HUES64 (cell line): ENCODE measurements around the gene POLR2M.
A peak's percentile ranks its signal among the peaks of the same experiment; 100 is the strongest.

ENCODE experiments used
- H3K27ac ChIP-seq: 2 replicates; pipeline ENCODE4 v1.7.0; 2013; ENCODE audit warnings: low read depth, low read length, inconsistent platforms
- H3K27me3 ChIP-seq: 2 replicates; pipeline ENCODE4 v1.6.1; 2013; ENCODE audit warnings: mild to moderate bottlenecking, low read length; ENCODE audit not compliant: insufficient read depth
- H3K36me3 ChIP-seq: 2 replicates; pipeline ENCODE4 v1.6.1; 2013; ENCODE audit warnings: mild to moderate bottlenecking, low read length; ENCODE audit not compliant: insufficient read depth
- H3K4me1 ChIP-seq: 2 replicates; pipeline ENCODE4 v1.6.1; 2013; ENCODE audit warnings: mild to moderate bottlenecking, low read length, moderate library complexity; ENCODE audit not compliant: insufficient read depth
- H3K4me3 ChIP-seq: 2 replicates; pipeline ENCODE4 v1.5.1; 2013; ENCODE audit warnings: mild to moderate bottlenecking, low read length, moderate library complexity
- H3K9ac ChIP-seq: 2 replicates; pipeline ENCODE4 v1.6.1; 2013; ENCODE audit warnings: mild to moderate bottlenecking, low read depth, low read length
- H3K9me3 ChIP-seq: 2 replicates; pipeline ENCODE4 v1.6.1; 2013; ENCODE audit warnings: low read depth, low read length; ENCODE audit not compliant: insufficient read depth
- WGBS: fragments of 150-250, 120-280 bp; methylation state at CpG from one replicate; pipeline ENCODE4 v1.1.7; 2013; ENCODE audit warnings: missing lambda C conversion rate; 5-methylcytosine and 5-hydroxymethylcytosine counted together

Gene POLR2M

GRCh38 chr15:57692709-57693108 is 13.8 kb upstream of the POLR2M start:
- no peaks in the 10 kb centered on the region for H3K27me3 ChIP-seq
- no peak overlapping the region for H3K9ac ChIP-seq
- no peak overlapping the region for H3K27ac ChIP-seq
- H3K4me1 ChIP-seq: no peaks in the 10 kb centered on the region
- no peaks in the 10 kb centered on the region for H3K36me3 ChIP-seq
- no peaks in the 10 kb centered on the region for H3K9me3 ChIP-seq
- H3K4me3 ChIP-seq: no peak overlapping the region
- WGBS: 87% methylated on average over 1 of the region's 1 CpG

- WGBS: 88% methylated on average over 1 of the region's 1 CpG
- no peaks in the 10 kb centered on the region for H3K27me3 ChIP-seq
- H3K4me3 ChIP-seq: no peak overlapping the region
- no peaks in the 10 kb centered on the region for H3K9me3 ChIP-seq
- no peak overlapping the region for H3K27ac ChIP-seq
- H3K9ac ChIP-seq: no peak overlapping the region
- H3K36me3 ChIP-seq: no peaks in the 10 kb centered on the region
- no peaks in the 10 kb centered on the region for H3K4me1 ChIP-seq
These were observed 12.2 kb upstream of the POLR2M start for GRCh38 chr15:57694279-57694678.

- no peaks in the 10 kb centered on the region for H3K4me1 ChIP-seq
These were observed 10.4 kb upstream of the POLR2M start for GRCh38 chr15:57696146-57696545.

GRCh38 chr15:57697588-57697987 is 8.9 kb upstream of the POLR2M start:
- H3K27ac ChIP-seq: no peak overlapping the region
- 92% methylated on average over 4 of the region's 4 CpGs for WGBS

More at GRCh38 chr15:57696146-57696545, 10.4 kb upstream of the POLR2M start:
- 87% methylated on average over 5 of the region's 5 CpGs for WGBS
- no peak overlapping the region for H3K9ac ChIP-seq
- H3K27ac ChIP-seq: no peak overlapping the region
- H3K36me3 ChIP-seq: no peaks in the 10 kb centered on the region
- H3K9me3 ChIP-seq: no peaks in the 10 kb centered on the region
- no peak overlapping the region for H3K4me3 ChIP-seq
- peaks cover 7% of the 10 kb centered on the region for H3K27me3 ChIP-seq

GRCh38 chr15:57698243-57698642 is 8.3 kb upstream of the POLR2M start:
- no peaks in the 10 kb centered on the region for H3K4me1 ChIP-seq
- no peaks in the 10 kb centered on the region for H3K9me3 ChIP-seq
- peaks cover 28% of the 10 kb centered on the region for H3K27me3 ChIP-seq
- no peak overlapping the region for H3K9ac ChIP-seq
- H3K4me3 ChIP-seq: no peak overlapping the region
- no peaks in the 10 kb centered on the region for H3K36me3 ChIP-seq
- no peak overlapping the region for H3K27ac ChIP-seq

More at GRCh38 chr15:57697588-57697987, 8.9 kb upstream of the POLR2M start:
- Histone ChIP-seq H3K36me3 (no peaks in the 10 kb centered on the region), H3K9me3 (no peaks in the 10 kb centered on the region), H3K27me3 (peaks cover 21% of the 10 kb centered on the region), H3K4me1 (no peaks in the 10 kb centered on the region), H3K4me3 (no peak overlapping the region), H3K9ac (no peak overlapping the region)

GRCh38 chr15:57698991-57699390 is 7.5 kb upstream of the POLR2M start:
- H3K4me3 ChIP-seq: no peak overlapping the region
- no peaks in the 10 kb centered on the region for H3K9me3 ChIP-seq
- no peaks in the 10 kb centered on the region for H3K4me1 ChIP-seq
- WGBS: 92% methylated on average over 4 of the region's 4 CpGs
- H3K9ac ChIP-seq: no peak overlapping the region
- no peak overlapping the region for H3K27ac ChIP-seq
- H3K36me3 ChIP-seq: no peaks in the 10 kb centered on the region
- peaks cover 35% of the 10 kb centered on the region for H3K27me3 ChIP-seq

- Histone ChIP-seq H3K27me3 (peaks cover 48% of the 10 kb centered on the region), H3K4me1 (peaks cover 6% of the 10 kb centered on the region), H3K36me3 (no peaks in the 10 kb centered on the region), H3K9ac (no peak overlapping the region), H3K9me3 (peaks cover 5% of the 10 kb centered on the region; the same call in 1 of the 2 replicates), H3K27ac (no peak overlapping the region), H3K4me3 (no peak overlapping the region)
- 93% methylated on average over 2 of the region's 2 CpGs for WGBS
These were observed 3.1 kb upstream of the POLR2M start for GRCh38 chr15:57703387-57703786.

- Histone ChIP-seq H3K9ac (no peak overlapping the region), H3K27me3 (peaks cover 48% of the 10 kb centered on the region)
- 95% methylated on average over 3 of the region's 3 CpGs for WGBS
These were observed 2.1 kb upstream of the POLR2M start for GRCh38 chr15:57704441-57704840.

GRCh38 chr15:57705746-57706404 is 639 bp upstream of the POLR2M start:
- 94% methylated on average over 12 of the region's 12 CpGs for WGBS
- H3K9ac ChIP-seq: peak overlapping the region; percentile 96
- H3K4me3 ChIP-seq: peak overlapping the region; percentile 98
- peaks cover 5% of the 10 kb centered on the region; the same call in 1 of the 2 replicates for H3K9me3 ChIP-seq
- peaks cover 6% of the 10 kb centered on the region for H3K4me1 ChIP-seq
- peaks cover 20% of the 10 kb centered on the region for H3K36me3 ChIP-seq
- H3K27me3 ChIP-seq: peaks cover 43% of the 10 kb centered on the region
- H3K27ac ChIP-seq: no peak overlapping the region; the same call in 1 of the 2 replicates

More at GRCh38 chr15:57704441-57704840, 2.1 kb upstream of the POLR2M start:
- peaks cover 6% of the 10 kb centered on the region for H3K4me1 ChIP-seq
- peaks cover 5% of the 10 kb centered on the region; the same call in 1 of the 2 replicates for H3K9me3 ChIP-seq
- peaks cover 6% of the 10 kb centered on the region for H3K36me3 ChIP-seq
- H3K4me3 ChIP-seq: no peak overlapping the region
- H3K27ac ChIP-seq: no peak overlapping the region

- WGBS: 97% methylated on average over 3 of the region's 4 CpGs
- peaks cover 22% of the 10 kb centered on the region for H3K27me3 ChIP-seq
These were observed 1.5 kb downstream of the POLR2M start for GRCh38 chr15:57708047-57708446.

GRCh38 chr15:57718309-57718708 is 11.8 kb downstream of the POLR2M start:
- Histone ChIP-seq H3K36me3 (peaks cover 30% of the 10 kb centered on the region), H3K4me1 (no peaks in the 10 kb centered on the region), H3K27ac (no peak overlapping the region), H3K9ac (no peak overlapping the region), H3K4me3 (no peak overlapping the region), H3K27me3 (no peaks in the 10 kb centered on the region), H3K9me3 (no peaks in the 10 kb centered on the region)
- 100% methylated on average over 2 of the region's 2 CpGs for WGBS

More at GRCh38 chr15:57708047-57708446, 1.5 kb downstream of the POLR2M start:
- Histone ChIP-seq H3K9ac (peak overlapping the region; percentile 96; the same call in 1 of the 2 replicates), H3K36me3 (peaks cover 42% of the 10 kb centered on the region), H3K9me3 (peaks cover 5% of the 10 kb centered on the region; the same call in 1 of the 2 replicates), H3K27ac (no peak overlapping the region), H3K4me1 (peaks cover 6% of the 10 kb centered on the region), H3K4me3 (peak overlapping the region; percentile 98)
